IPS-11a (cell line): ENCODE results near the gene ZNRD2.

Experiments used
- H3K4me3 ChIP-seq: one replicate; pipeline ENCODE4 v1.5.1; 2013; ENCODE audit warnings: low read depth, low read length, control low read depth

The ZNRD2 gene

DNA sequence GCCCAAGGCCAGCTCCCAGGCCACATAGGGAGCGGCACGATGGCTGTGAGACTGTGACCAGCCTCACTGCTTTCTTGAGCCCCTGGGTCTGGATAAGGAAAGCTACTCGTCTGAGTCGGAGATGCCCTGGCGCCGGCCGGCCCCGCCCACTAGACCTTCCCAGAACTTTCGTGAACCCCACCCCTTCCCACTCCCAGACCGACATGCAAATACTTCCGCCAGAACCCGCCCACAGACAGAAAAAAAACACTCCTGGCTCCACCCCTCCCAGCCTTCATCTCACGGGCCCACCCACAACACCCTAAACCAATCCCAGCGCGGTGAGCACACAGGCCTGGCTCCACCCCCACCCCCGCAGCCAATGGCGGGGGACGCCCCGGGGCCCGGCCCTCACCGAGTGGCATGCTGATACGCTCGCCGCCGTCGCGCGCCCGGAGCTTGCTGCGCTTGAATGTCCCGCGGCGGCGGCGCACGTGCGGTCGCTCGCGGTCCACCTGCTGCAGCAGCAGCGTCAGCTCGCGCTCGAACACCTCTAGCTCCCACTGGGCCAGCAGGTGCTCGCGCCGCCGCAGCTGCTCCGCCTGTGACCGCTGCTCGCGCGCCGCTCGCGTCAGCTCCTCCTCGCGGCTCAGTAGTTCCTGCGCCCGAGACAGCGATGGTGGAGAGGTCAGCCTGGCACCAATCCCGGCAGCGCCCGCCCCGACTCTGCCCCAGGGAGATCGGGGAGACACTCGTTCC, 36.8 kb downstream of the ZNRD2 start:
- H3K4me3 ChIP-seq, result peak overlapping the region; percentile 35

GRCh38 chr11:65607614-65608426, 37.5 kb downstream of the ZNRD2 start:
- peak overlapping the region; percentile 35 for H3K4me3 ChIP-seq

- H3K4me3 ChIP-seq, result no peak overlapping the region
Observed at GRCh38 chr11:65609229-65609628, 39.0 kb downstream of the ZNRD2 start.

DNA sequence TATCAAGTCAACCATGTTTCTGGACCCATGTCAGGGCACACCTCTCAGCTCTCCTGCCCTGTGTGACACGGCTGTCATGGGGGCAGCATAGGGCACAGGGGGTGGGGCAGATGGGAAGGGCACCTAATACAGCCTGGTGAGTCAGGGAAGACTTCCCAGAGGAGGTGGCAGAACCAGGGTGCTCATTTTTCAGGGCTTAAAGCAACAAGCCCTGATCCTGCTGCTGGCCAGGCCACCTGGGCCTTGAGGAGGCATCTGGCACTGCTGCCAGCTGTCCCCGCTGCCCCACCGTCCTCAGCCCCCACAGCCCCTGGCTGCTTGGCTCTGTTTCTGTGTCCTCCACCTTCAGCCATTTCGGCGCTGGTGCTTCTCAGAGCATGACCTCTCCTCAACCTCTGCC, 39.4 kb downstream of the ZNRD2 start:
- H3K4me3 ChIP-seq, result no peak overlapping the region

GRCh38 chr11:65610404-65610803, 40.1 kb downstream of the ZNRD2 start:
- no peak overlapping the region for H3K4me3 ChIP-seq

DNA sequence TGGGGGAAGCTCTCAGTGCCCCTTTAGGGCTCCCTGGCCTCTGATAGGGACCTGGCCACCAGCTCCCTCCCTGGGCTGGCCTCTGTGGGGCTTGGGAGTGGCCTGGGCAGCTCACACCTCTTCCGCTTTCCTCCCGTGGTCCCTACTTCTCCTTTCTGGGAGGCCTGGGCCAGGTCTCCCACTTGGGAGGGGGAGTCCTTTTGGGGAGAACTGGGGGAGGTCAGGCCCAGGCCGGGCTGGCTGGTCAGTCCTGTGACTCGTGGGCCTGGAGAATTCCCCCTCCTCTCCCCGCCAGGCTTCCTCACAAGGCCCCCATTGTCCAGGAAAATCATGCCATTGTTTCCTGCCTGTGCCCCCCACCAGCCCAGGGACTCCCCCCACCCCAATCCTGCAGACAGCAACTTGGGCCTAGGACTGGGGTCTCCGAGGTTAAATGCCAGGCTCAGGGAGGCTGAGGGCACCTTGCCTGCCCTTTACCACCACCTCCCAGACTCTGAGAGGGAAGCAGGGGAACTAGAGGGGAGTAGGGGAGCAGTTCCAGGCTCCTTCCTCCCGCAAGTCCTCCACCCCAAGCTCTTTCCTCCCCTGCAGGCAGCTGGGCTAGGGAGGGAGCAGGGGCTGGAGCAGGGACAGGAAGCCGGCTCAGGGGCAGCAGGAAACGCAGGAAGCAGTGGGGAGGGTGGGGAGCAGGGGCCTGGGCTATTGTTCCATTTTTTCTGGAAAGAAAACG, 40.9 kb downstream of the ZNRD2 start:
- H3K4me3 ChIP-seq, result no peak overlapping the region

GRCh38 chr11:65611758-65612603, 41.7 kb downstream of the ZNRD2 start:
- no peak overlapping the region for H3K4me3 ChIP-seq

GRCh38 chr11:65612691-65613090, 42.4 kb downstream of the ZNRD2 start:
- no peak overlapping the region for H3K4me3 ChIP-seq

GRCh38 chr11:65613091-65613928, 43.0 kb downstream of the ZNRD2 start:
- peak overlapping the region; percentile 69 for H3K4me3 ChIP-seq

- H3K4me3 ChIP-seq, result peak within 1 kb of the TSS; percentile 81
Observed at GRCh38 chr11:65615229-65615949, 45.1 kb downstream of the ZNRD2 start, which contains the start of gene PCNX3. PCNX3 (plus strand) TSS chr11:65615776; CDS start chr11:65616312, 536 bp downstream.

DNA sequence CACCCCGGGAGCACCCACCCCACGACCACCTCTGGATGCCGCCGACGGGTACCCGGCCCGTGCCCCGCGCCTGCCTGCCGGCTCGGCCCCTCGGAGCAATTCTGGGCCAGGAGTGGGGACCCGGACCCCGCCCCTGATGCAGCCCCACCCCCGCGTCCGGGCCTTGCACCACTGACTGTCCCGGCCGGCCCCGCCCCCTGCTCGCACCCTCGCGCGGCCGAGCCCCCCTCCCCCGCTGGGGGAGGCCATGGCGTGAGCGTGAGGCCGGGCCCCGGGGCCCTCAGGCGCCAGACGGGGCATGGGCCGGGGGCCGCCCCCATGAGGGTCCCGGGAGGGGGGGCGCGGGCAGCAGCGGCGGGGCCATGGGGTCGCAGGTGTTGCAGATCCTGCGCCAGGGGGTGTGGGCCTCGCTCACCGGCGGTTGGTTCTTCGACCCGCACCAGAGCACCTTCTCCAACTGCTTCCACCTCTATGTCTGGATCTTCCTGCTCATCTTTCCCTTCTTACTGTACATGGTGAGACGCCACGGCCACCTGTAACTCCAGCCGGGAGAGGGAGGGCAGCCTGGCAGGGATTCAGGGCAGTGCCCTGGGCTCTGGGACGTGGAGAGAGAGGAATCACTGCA, 45.8 kb downstream of the ZNRD2 start:
- H3K4me3 ChIP-seq, result peak overlapping the region; percentile 81

GRCh38 chr11:65616575-65617001, 46.3 kb downstream of the ZNRD2 start:
- H3K4me3 ChIP-seq, result peak overlapping the region; percentile 81

- no peak overlapping the region for H3K4me3 ChIP-seq
Observed at GRCh38 chr11:65617136-65617850, 47.0 kb downstream of the ZNRD2 start.

- no peak overlapping the region for H3K4me3 ChIP-seq
Observed at GRCh38 chr11:65617990-65618751, 47.9 kb downstream of the ZNRD2 start.

- no peak overlapping the region for H3K4me3 ChIP-seq
Observed at GRCh38 chr11:65618763-65619162, 48.5 kb downstream of the ZNRD2 start.

DNA sequence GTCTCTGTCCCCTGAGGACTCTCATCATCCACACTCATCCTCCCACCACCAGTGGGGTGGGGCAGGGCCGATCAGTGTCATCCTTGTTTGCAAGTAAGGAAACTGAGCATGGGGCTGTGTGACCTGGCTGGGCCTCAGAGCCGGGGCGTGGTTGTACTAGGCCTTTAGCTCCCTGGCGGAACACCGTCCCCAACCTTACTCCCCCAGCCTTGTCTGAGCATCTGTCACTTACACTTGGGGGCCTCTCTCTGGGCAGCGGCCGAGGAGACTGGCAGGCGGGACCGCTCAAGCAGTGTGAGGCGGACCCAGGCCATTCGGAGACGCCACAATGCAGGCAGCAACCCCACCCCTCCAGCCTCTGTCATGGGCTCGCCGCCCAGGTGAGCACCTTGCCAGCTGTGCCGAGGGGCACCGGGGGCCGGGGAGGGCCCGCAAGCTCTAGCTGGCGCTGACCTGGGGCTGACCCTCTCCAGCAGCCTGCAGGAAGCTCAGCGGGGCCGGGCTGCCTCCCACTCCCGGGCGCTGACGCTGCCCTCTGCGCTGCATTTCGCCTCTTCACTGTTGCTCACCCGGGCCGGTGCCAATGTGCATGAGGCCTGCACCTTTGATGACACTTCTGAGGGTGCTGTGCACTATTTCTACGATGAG, 49.1 kb downstream of the ZNRD2 start:
- no peak overlapping the region for H3K4me3 ChIP-seq

GRCh38 chr11:65620666-65621065, 50.4 kb downstream of the ZNRD2 start:
- H3K4me3 ChIP-seq, result no peak overlapping the region
